Ecto neural progenitor cell (in vitro differentiated cells): ENCODE measurements around the gene TBATA.

Source experiments
- DNase-seq: peaks from one replicate; pipeline ENCODE4 v3.0.0-alpha.2; 2018; ENCODE audit warnings: low spot score

Gene TBATA

GRCh38 chr10:70785190-70785589 is at the start of gene TBATA:
TSS of gene TBATA (minus strand) at chr10:70785377. CDS start at chr10:70783379, 1,998 bp downstream.
- DNase-seq = no peak

GRCh38 chr10:70834441-70835151 is 49.4 kb upstream of the TBATA start:
- DNase-seq = no peak

- no peak for DNase-seq
Measured at GRCh38 chr10:70834021-70834420, 48.8 kb upstream of the TBATA start.

- no peak for DNase-seq
Measured at GRCh38 chr10:70833601-70834000, 48.4 kb upstream of the TBATA start.

GRCh38 chr10:70832852-70833528 is 47.8 kb upstream of the TBATA start:
- no peak for DNase-seq

GRCh38 chr10:70832221-70832620 is 47.0 kb upstream of the TBATA start:
- no peak for DNase-seq

- no peak for DNase-seq
Measured at GRCh38 chr10:70830164-70830563, 45.0 kb upstream of the TBATA start.

- DNase-seq = no peak
Measured at GRCh38 chr10:70829543-70829942, 44.4 kb upstream of the TBATA start.

GRCh38 chr10:70828923-70829322 is 43.7 kb upstream of the TBATA start:
- no peak for DNase-seq

- no peak for DNase-seq
Measured at GRCh38 chr10:70827086-70827757, 42.0 kb upstream of the TBATA start.

- no peak for DNase-seq
Measured at GRCh38 chr10:70822076-70822820, 37.1 kb upstream of the TBATA start.

- DNase-seq = no peak
Measured at GRCh38 chr10:70820976-70821750, 36.0 kb upstream of the TBATA start.

- DNase-seq = peak; percentile 84
Measured at GRCh38 chr10:70816220-70816894, 31.2 kb upstream of the TBATA start.

GRCh38 chr10:70815504-70816219 is 30.5 kb upstream of the TBATA start, which contains the start of gene SGPL1:
TSS of gene SGPL1 (plus strand) at chr10:70815948. CDS start at chr10:70816854, 906 bp downstream.
- DNase-seq = peak; percentile 92

- DNase-seq = no peak
Measured at GRCh38 chr10:70814126-70814525, 28.9 kb upstream of the TBATA start.

- no peak for DNase-seq
Measured at GRCh38 chr10:70812814-70813213, 27.6 kb upstream of the TBATA start.

- no peak for DNase-seq
Measured at GRCh38 chr10:70811881-70812280, 26.7 kb upstream of the TBATA start.

- DNase-seq = no peak
Measured at GRCh38 chr10:70810967-70811366, 25.8 kb upstream of the TBATA start.

GRCh38 chr10:70809726-70810125 is 24.5 kb upstream of the TBATA start:
- no peak for DNase-seq

- DNase-seq = no peak
Measured at GRCh38 chr10:70809011-70809611, 23.9 kb upstream of the TBATA start.
